CD4-positive, alpha-beta T cell treated with Interleukin-17A for 1 hour (primary cell): ENCODE measurements around the gene GRAMD1A.
A peak's percentile ranks its signal among the peaks of the same experiment; 100 is the strongest.
"Not testable (repeated sequence)": the region's sequence is repeated elsewhere in the genome, so short reads cannot be mapped to it uniquely, and the experiment has no call there.

Experiments used
- DNase-seq: peaks from one replicate; pipeline ENCODE4 v3.0.0-alpha.2; 2020

GRAMD1A gene

DNA sequence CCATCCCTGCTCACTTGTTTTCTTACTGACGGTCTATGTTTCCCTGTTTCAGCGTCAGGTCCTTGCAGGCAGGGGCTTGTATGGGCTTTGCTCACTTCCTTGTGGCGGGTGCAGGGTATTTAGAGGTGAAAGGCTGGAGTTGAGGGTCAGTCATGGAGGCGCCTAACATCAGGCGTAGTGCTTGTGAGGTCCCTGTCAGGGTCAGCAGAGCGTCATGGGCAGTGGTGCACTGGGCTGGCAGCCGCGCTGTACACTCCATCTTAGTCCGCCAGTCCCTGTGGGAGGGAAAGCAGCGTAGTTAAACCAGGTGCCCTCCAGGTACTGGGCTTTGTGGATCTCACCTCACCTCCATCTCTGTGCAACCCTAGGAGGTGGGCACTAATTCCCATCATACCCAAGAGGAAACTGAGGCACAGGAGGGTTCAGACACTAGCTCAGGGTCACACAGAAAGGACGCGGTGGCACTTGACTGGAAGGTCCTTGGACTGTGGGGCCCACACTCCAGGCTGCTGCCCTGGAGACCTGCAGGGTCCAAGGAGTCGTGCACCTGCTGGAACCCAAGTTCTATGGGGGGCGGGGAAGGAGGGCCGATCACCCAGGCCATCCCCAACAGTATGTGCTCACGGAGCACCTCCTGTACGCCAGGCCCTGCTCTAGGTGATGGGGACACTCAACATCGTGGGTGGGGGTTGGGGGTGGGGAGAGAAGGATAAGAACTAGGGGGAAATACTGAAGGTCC lies 4.6 kb downstream of the GRAMD1A start:
- no peak for DNase-seq

DNA sequence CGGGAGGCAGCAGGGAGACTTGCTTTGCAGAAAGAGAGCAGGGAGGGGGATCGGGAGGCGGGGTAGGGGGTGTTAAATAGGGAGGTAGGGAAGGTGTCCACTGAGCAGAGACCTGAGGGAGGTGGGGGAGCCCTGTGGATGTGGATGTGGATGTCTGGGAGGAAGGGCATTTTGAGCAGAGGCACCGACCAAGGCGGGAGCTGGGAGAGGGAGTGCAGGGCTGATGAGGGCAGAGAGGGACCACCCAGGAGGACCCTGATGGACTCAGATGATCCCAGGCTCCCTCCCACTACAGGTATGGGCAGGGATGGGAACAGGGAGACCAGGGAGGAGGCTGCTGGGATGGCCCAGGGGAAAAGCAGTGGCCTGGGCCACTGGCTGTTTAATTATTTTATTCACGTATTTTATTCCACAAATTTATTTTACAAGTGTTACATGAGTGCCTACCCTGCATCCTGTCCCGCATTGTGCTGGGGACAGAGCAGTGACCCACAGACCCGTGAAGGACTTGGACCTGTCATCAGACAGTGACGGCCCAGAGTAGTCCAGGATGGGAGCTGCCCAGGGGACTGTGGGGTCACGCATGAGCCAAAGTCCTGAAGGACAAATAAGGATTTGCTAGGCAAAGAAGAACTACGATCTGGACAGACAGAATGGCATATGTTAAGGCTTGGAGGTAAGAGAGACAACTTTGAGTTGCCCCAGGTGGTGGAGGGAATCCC lies 5.3 kb downstream of the GRAMD1A start:
- no peak for DNase-seq

DNA sequence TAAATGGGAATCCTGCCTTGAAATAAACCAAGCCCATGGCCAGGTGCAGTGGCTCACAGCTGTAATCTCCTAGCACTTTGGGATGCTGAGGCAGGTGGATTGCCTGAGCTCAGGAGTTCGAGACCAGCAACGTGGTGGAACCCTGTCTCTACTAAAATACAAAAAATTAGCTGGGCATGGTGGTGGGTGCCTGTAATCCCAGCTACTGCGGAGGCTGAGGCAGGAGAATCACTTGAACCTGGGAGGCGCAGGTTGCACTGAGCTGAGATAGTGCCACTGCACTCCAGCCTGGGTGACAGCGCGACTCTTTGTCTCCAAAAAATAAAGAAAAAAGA lies 5.9 kb downstream of the GRAMD1A start:
- not testable (repeated sequence) for DNase-seq

DNA sequence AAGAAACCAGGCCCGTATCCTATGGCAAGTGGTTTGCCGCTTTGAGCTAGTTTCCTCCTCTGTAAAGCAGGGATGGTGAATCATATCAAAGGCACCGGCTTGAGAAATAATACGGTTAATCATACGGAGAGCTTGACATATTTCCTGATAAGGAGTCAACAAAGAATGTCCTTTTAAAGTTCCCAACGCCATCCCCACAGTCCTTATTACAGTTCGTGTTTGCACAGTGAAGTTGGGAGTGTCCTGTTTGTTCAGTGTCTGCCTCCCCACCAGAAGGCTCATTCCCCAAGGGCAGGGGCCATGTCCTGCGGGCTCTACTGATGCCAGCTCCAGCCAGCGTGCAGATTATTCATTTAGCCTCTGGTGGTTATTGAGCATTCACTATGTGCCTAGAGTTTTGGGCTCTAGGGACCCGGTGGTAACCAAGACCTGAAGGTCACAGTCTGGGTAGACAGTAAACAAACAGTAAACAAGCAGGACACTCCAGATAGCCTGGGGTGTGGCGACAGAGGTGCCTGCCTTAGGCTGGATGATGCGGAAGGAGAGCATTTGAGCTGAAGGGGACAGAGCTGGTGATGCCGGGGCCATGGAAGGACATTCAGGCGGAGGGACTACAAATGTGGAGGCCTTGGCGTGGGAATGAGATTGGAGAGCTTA lies 6.3 kb downstream of the GRAMD1A start:
- no peak for DNase-seq

DNA sequence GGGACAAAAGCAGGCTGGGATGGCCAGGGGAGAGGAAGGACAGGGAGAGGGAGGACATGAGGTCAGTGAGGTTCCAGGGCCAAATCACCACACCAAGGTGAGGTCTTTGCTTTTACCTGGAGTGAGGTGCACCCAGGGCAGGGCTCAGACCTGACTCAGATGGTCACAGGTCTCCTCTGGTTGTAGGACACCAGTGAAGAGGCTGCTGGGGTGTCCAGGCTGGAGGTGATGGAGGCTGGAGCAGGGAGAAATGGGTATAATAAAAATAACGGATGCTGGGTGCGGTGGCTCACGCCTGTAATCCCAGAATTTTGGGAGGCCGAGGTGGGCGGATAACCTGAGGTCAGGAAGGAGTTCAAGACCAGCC lies 6.9 kb downstream of the GRAMD1A start:
- no peak for DNase-seq

DNA sequence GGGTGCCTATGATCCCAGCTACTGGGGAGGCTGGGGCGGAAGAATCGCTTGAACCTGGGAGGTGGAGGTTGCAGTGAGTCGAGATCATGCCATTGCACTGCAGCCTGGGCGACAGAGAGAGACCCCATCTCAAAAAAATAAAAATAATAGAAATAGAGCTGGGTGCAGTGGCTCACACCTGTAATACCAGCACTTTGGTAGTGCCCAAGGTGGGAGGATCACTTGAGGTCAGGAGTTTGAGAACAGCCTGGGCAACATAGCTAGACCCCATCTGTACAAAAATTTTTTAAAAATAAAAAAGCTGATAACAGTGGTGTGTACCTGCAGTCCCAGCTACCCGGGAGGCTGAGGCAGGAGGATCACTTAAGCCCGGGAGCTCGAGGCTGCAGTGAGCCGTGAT lies 7.3 kb downstream of the GRAMD1A start:
- not testable (repeated sequence) for DNase-seq

DNA sequence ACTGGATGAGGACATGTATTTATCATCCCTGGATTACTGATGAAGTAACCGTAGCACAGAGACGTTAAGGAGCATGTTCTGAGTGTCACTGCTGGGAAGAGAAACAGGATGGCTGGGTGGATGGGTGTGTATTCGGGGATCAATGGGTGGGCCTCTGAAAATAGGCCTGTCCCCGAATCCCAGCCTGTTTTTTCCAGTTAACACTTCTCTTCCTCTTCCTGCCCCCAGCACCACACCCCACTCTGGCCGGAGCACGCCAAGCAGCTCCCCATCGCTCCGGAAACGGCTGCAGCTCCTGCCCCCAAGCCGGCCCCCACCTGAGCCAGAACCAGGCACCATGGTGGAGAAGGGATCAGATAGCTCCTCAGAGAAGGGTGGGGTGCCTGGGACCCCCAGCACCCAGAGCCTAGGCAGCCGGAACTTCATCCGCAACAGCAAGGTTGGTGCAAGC lies 8.8 kb downstream of the GRAMD1A start:
- no peak for DNase-seq

DNA sequence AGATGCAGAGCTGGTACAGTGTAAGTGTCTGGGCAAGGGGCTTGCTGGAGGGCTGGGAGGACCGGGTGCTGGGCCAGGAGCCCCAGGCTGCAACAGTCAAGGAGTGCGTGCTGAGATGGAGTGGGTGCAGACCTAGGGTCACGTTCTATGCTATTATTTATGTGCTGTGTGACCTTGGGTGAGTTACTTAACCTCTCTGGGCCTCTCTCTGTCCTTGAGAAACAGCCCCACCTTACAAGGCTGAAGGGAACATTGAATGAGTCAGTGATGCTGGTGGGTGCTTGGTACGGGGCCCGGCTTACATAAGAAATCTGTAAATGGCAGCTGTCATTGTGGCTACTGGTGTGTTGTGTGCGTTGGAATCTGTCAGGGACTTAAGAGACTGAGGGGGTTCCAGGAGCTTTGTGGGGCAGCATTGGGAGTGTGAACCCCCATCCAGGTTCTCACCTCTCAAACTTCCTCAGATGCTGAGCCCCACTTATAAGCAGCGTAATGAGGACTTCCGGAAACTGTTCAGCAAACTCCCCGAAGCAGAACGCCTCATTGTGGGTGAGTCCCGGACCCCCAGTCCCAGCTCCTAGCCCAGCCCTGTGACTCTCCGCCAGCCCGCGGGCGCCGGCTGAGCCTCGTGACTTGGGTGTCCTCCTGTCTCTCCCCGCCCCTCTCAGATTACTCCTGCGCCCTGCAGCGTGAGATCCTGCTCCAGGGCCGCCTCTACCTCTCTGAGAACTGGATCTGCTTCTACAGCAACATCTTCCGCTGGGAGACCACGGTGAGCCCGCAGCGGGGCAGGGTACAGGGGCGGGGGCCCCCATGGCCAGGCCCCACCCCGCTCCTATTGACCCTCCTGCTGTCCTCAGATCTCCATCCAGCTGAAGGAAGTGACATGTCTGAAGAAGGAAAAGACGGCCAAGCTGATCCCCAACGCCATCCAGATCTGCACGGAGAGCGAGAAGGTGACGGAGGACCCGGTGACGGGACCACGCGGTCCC lies 9.6 kb downstream of the GRAMD1A start:
- no peak for DNase-seq

DNA sequence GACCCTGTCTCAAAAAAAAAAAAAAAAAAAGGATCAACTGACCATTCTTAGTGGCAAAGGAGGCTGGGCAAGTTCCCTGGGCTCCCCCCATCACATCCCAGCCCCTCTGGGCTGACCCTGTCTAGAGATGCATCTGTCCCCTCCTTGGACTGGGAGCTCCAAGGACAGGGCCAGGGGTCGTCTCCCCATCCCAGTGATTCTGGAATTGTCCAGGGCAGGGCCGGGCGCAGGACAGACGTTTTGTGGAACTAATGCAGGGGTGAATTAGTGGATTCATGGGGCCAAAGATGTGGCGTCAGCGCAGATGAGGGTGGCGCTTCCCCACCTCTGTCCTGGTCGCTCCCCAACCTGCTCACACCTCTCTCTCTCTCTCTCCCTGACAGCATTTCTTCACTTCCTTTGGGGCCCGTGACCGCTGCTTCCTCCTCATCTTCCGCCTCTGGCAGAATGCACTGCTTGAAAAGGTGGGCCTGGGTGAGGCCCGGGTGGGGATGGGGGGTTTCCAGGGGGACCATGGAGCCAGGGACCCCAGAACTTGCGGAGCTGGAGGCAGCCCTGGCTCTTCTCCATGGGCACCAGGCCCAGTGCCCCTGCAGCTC lies 11.1 kb downstream of the GRAMD1A start:
- peak; percentile 61 for DNase-seq

DNA sequence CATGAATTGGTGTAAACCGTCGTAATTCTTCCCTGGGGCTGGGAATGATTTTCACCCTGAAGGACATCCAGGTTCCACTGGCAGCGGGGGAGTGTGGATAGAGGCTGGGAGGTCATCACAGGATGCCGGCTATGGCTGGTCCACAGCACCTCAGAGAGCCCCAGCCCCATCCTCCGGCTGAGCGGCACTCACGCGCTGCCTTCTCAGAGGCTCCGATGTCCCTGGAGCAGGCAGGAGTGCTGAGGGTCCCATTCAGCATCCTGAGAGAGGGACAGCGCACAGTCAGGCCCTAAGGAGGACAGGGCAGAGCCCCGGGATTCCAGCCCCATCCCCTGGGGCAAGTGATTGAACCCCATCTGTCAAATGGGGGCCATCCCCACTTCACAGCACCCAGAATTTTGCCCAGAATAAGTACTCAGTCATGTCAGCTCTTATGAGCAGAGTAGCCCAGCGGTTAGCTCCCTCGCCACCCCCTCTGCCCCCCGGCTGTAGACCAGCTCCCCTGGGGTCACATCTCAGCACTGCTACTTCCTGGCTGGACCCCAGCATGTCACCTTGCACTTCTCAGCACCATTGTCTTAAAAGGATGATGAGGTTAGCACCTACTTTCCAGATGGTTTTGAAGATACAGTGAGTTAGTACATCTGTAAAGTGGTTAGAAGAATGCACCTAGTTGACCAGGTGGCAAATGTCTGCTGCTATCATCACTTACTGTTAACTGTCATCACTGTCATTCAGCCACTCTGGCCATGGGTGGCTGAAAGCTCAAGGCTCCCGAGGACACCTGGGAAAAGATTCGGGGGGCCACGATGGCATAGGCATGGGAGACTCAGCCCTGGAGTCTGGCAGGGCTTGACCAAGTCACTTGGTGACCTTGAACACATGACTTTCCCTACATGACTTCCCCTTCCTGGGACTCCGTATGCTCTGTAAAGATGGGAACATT lies 11.9 kb downstream of the GRAMD1A start:
- peak; percentile 42 for DNase-seq

DNA sequence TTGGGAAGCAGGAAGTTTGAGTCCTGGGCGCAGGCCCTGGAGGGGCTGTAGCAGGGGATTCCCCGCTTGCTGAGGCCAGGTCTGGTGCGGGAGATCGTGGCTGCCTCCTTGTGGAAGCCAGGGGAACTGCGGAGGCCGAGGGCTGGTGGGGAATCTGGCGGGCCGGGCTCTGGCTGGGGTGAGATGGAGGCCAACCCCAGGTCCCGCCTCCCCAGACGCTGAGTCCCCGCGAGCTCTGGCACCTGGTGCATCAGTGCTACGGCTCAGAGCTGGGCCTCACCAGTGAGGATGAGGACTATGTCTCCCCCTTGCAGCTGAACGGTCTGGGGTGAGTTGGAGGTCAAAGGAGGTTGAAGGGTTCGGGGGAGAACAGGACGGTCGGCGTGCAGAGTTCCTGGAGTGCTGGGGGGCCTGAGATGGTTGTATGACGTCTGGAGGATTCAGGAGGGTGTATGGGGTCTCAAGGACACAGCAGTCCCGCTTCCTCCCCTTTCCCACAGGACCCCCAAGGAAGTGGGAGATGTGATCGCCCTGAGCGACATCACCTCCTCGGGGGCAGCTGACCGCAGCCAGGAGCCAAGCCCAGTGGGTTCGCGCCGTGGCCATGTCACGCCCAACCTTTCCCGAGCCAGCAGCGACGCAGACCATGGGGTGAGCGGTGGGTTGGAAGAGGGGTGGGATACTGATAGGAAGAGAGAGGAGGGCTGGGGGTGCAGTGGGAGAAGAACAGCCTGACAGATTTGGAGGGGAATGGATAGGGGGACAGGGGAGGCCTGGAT lies 13.1 kb downstream of the GRAMD1A start:
- peak; percentile 87 for DNase-seq

DNA sequence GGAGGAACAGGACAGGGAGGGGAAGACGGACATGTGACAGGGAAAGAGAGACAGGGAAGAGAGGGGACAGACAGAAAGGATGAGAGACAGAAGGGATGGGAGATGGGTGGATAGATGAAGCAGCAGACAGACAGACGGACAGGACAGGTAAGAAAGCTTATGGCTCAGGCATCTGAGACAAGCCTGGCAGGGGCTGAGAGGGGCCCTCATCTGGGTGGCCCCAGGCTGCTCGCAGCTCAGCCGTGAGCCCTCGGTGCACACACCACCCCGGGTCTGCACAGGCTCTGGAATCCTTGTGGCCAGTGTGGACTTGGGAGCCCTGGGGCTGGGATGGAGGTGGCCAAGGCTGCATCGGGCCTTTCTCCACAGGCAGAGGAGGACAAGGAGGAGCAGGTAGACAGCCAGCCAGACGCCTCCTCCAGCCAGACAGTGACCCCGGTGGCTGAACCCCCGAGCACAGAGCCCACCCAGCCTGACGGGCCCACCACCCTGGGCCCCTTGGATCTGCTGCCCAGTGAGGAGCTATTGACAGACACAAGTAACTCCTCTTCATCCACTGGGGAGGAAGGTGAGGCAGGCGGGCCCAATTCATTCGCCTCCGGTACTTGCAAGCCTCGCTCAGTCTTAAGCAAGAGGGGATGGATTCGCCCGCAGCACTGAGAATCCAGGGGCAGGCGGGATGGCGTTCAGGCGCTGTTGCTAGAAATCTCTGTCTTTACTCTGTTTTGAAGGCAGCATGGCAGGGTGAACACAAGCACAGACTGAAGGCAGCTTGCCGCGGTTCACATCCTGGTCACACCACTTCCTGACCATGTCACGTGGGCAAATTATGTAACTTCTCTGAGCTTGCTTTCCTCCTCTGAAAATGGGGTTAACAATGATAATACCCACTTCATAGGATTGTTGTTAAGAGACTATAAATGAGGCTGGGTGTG lies 14.0 kb downstream of the GRAMD1A start:
- peak; percentile 86 for DNase-seq

DNA sequence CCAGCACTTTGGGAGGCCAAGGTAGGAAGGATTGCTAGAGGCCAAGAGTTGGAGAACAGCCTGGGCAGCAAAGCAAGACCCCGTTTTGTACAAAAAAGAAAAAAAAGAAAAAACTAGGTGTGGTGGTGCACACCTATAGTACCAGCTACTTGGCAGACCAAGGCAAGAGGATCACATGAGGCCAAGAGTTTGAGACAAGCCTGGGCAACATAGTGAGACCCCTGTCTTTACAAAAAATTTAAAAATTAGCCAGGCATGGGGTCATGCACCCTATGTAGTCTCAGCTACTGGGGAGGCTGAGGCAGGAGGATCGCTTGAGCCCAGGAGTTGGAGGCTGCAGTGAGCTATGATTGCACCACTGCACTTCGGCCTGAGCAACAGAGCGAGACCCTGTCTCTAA lies 14.7 kb downstream of the GRAMD1A start:
- not testable (repeated sequence) for DNase-seq

DNA sequence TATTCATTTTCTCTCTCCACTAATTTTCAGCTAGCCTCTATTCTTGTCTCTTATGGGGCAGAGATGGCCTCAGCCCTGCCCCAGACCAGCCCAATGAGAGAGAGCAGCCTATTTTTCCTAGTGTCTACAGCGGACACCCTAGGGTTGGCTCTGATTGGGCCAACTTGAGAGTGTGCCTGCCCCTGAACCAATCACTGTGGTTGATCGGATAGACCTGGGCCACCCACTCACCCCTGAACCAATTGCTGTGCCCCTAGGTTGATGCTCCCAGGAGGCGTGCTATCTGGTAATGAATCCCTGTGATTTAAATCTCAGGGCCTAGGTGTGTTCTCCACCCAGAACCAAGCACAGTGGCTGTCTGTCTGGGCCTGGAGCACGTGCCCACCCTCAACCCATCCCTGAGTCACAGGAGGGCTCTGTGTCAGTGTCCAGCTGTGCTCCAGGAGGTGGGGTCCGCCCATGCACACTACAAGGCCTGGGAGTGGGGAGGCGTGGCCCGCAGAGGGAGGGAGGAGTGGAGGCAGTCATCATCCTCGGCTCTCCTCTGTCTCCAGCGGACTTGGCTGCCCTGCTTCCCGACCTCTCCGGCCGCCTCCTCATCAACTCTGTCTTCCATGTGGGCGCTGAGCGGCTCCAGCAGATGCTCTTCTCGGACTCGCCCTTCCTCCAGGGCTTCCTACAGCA lies 15.3 kb downstream of the GRAMD1A start:
- no peak for DNase-seq

DNA sequence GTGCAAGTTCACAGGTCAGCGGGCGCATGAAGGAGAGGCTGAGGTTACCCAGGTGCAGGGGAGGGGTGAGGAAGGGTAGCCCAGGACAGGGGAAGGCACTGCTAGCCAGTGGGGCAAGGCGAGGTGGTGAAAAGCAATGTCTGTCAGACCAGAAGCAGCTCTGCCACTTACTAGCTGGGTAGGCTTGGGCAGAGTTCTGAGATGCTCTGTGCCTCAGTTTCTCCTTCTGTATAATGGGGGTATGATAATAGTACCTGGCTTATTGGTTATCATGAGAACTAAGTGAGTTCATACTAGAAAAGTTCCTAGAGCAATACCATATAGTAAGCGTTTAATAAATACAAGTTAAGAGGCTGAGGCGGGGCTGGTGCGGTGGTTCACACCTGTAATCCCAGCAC lies 15.8 kb downstream of the GRAMD1A start:
- no peak for DNase-seq

DNA sequence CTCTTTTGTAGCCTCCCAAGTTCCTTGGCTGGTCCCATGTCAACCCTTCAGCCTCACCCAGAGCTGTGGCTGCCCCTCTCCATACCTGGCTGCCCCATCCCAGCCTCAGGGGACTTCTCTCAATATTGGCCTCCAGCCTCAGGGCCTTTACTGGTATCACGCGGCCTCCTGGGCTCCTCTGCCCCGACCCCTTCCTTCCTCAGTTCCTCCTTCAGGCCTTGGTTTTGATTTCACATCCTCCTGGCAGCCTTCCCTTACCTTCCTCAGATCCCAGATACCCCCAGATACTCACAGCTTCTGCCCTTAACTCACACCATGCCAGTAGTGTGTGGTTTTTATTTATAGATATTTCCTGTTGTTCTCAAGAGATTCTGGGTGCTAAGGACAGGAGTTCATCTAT lies 17.4 kb downstream of the GRAMD1A start:
- DNase-seq = no peak

DNA sequence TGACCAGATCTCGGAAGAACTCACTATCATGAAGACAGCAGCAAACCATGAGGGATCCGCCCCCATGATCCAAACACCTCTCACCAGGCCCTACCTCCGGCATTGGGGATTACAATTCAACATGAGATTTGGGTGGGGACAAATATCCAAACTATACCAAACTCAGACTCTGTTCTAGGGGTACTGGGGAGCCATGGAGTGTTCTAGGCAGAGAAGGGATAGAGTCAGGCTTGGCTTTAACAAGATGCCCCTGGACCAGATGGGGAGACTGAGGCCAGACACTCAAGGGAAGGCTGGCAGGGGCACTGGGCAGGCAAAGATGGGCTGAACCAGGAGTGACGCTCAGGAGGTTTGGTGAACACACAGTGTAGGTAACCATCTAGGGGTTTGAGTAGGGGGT lies 18.3 kb downstream of the GRAMD1A start:
- no peak for DNase-seq

DNA sequence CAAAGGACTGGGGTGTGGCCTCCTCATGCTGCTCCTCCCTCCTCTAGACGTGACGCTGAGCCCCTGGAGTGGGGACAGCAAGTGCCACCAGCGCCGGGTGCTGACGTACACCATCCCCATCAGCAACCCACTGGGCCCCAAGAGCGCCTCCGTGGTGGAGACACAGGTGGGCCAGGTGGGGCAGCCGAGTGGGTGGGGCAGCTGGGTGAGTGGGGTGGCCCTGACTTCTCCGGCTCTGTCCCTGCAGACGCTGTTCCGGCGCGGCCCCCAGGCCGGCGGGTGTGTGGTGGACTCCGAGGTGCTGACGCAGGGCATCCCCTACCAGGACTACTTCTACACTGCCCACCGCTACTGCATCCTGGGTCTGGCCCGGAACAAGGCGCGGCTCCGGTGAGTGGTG lies 19.0 kb downstream of the GRAMD1A start:
- DNase-seq = no peak

DNA sequence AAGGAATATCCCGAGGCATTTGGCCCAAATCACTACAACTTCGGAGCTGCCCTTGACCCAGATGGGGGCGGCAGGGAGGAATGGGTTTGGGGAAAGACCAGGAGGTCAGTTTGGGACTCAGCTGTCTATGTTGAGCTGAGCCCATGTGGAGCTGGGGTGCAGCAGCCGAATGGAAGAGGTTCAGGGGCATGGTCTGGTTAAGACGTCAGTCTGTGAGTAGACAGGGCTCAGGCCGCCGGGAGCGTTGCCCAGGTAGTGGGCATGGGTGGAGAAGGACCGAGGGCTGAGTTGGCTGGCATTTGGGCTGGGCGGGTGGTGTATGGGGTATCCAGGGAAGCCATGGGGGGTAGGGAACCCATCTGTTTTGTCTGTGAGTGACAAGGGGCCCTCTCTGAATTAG lies 20.9 kb downstream of the GRAMD1A start:
- no peak for DNase-seq
